HTERT RPE-1 (cell line): ENCODE results near the gene GFRA1.

Experiments
- in situ Hi-C: fragments of 300-500 bp; cut with MboI; formaldehyde crosslinking; loops from 4 replicates; pipeline ENCODE4 v1.14.3; 2020; ENCODE audit warnings: low sequenced_read_pairs

GFRA1 gene, protein sequence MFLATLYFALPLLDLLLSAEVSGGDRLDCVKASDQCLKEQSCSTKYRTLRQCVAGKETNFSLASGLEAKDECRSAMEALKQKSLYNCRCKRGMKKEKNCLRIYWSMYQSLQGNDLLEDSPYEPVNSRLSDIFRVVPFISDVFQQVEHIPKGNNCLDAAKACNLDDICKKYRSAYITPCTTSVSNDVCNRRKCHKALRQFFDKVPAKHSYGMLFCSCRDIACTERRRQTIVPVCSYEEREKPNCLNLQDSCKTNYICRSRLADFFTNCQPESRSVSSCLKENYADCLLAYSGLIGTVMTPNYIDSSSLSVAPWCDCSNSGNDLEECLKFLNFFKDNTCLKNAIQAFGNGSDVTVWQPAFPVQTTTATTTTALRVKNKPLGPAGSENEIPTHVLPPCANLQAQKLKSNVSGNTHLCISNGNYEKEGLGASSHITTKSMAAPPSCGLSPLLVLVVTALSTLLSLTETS

GRCh38 chr10:116272440-116273283, at the start of gene GFRA1:
Gene GFRA1, minus strand, starts transcription at chr10:116273206. Its CDS starts 1,177 bp downstream, at chr10:116272029.
- in situ Hi-C loops = no loop called here

DNA sequence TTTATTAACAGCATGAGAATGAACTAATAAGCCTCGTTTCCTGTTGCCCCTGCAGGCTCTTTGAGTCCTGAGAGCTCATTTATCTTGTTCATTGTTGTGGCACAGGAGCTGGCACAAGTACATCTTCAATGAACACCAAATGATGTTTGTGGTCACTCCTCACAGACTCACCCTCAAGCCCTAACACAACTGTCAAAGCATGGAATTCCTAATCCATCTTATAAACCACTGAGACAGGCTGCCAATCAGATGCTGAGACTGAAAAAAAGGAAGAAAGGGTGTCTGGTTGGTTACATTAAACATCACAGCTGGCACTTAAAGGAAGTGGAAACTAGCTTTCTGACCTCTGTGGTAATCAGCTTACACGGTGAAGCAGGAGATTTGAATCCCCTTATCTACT, 43.5 kb upstream of the GFRA1 start:
- in situ Hi-C loops = no loop called here

DNA sequence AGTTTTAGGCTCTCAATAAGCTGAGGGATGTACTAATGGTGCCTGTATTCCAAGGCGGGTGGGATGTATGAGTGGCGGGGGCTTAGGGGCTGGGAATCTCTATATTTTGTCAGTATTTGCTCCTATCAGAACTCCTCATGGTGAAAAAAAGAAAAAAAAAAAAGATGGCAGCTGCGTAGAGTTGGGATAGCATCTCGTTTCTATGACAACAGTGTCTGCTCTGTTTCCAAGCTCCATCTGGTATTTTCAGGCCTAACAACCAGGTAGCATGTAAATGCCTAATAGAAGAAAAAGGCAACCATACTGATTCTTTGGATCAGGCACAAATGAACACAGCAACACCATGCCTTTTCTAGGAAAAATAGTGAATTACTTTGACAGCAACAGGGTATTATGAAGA, 39.5 kb upstream of the GFRA1 start:
- in situ Hi-C loops = no loop called here

GRCh38 chr10:116311706-116312490, 38.9 kb upstream of the GFRA1 start:
- in situ Hi-C loops = no loop called here

DNA sequence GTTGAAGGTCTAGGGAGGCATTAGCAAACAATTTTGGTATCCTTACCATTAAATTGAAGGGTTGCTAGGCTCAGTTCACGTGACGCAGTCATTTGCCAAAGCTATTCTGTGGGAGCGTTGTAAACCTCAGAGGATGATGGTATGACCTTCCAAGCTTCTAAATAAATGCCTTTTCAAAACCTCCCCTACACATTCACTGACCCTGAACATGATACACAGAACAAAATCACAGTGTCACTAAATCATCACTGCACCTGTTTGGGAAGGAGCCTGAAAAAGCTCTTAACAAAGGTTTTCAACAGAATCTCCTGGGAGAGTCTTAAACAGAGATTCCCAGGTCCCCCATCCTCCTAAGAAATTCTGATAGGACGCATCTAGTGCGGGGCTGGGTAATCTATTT, 38.0 kb upstream of the GFRA1 start:
- in situ Hi-C loops = no loop called here

GRCh38 chr10:116307455-116307854, 34.4 kb upstream of the GFRA1 start:
- in situ Hi-C loops = no loop called here

DNA sequence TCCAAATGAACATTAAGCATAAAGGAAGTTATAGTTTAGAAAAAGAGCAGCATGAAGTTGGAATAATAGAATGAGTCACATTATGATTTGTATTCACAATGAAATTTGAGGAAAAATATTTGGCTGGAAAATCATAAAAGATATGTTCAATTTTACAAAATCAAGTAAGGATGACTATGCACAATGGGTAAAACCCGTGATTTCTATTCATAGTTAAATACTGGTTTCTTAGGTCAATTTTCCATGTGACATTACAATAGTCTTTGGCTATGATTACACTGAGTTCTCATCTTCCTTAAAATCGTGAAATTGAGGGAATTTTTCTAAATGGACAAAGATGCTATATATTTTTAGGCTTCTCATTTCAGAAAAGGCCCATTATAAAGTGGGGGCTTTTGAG, 33.8 kb upstream of the GFRA1 start:
- in situ Hi-C loops = no loop called here

DNA sequence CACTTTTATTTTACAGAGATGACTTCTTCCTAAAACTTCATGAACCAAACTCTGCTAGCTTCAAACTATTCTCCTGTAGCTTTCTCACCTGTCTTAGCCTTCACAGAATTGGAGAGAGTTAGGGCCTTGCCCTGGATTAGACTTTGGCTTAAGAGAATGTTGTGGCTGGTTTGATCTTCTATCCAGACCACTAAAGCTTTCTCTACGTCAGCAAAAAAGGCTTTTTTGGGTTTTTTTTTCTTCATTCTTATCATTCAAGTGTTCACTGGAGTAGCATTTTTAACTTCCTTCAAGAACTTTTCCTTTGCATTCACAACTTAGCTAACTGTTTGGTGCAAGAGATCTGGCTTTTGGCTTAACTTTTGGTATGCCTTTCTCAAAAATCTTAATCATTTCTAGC, 31.9 kb upstream of the GFRA1 start:
- in situ Hi-C loops = no loop called here

GRCh38 chr10:116300542-116300941, 27.5 kb upstream of the GFRA1 start:
- in situ Hi-C loops = no loop called here

DNA sequence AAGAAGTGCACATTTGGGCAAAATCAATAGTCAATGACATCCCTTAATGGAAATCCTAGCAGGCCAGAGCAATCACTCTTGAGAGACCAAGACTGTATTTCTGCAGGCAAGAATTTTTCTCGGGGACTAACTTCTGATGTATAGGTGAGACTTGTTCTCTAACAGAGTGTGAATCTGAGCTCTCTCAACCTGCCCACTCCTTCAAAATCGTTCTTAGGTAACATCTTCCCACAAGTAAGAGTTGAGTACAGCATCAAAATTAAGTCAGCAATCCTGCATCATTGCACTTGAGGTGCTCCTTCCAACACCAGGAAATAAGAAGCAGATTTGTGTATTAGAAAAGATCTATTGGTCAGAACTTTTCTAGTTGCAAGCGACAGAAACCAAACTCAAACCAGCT, 25.6 kb upstream of the GFRA1 start:
- in situ Hi-C loops = no loop called here

- in situ Hi-C loops = no loop called here
These were observed 23.3 kb upstream of the GFRA1 start for GRCh38 chr10:116296291-116296721.

- in situ Hi-C loops = no loop called here
These were observed 19.5 kb upstream of the GFRA1 start for GRCh38 chr10:116292493-116292892.

- in situ Hi-C loops = no loop called here
These were observed 16.6 kb upstream of the GFRA1 start for GRCh38 chr10:116289652-116290051.

DNA sequence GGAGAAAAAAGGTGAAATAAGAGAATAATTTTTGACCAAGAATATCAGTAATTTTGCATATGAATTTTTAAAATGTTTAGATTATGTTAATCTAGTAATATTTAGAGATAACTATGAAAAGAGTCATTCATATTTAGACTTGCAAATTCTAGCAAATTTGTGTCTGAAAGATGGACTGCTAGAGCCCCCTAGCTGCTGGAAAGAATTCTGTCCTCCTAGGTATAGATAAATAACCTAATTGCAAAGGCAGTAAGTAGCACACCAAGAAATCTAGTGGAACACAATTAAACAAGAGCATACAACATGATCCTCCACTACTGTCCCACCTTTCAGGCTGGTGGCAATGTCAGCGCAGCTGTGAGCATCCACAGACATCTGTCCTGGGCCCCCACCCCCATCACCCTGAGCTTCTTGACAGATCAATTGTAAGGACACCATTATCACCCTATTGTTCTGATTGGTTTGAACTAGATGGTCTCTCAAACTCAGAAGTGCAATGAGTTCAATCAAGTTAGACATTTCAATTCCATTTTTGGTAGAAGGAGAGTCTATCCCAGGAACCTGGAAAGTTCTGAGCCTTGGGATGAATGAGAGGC, 15.0 kb upstream of the GFRA1 start:
- in situ Hi-C loops = no loop called here

GRCh38 chr10:116286626-116287200, 13.7 kb upstream of the GFRA1 start:
- in situ Hi-C loops = no loop called here

GRCh38 chr10:116281775-116282174, 8.8 kb upstream of the GFRA1 start:
- in situ Hi-C loops = no loop called here

GRCh38 chr10:116278846-116279245, 5.8 kb upstream of the GFRA1 start:
- in situ Hi-C loops = no loop called here

GRCh38 chr10:116276981-116277380, 4.0 kb upstream of the GFRA1 start:
- in situ Hi-C loops = no loop called here

DNA sequence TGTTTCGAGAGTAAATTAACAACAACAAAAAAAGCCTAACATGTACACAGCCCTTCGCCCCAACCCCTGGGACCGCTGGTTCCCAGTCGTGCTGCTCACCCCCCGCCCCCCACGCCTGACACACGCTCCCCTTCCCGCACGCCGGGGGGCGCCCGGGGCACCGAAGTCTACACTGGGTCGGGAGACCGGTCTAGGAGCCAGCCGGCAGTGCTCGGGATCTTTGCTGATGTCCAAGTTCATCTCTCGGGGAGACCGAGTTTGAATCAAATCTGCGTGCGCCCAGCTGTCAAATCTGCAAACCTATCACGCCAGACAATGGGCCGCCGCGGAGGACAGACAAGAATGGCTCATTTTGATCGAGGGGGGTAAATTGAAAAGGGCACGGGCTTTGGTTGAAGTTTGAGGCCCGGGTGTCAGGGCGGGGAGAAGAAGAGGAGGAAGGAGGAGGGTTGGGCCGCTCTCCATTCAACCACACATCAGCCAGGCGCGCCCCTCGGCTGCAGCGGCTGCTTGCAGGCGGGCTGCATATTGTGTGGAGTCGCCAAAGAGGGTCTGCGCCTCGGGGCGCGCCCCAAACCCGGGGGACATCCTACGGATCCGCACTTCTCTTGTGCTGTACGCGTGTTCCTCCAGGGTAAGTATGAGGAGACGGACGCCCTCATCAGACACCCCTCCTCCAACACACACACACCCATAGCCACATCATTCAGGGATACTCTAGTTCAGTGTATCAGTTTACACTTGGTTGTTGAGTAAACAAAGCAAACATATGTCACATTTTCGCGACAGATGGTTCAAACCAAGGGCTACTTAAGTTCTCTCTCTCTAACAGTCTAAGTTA, 1.3 kb upstream of the GFRA1 start:
- in situ Hi-C loops = no loop called here
